Fibroblast of lung (primary cell): Measurements from ENCODE around the gene RGS10.

Experiments used
- CTCF ChIP-seq, 2 donors: IDR thresholded peaks in 1 of 2; conservative IDR thresholded peaks in 1 of 2; 1 replicate in 1 of 2; 2 replicates in 1 of 2; pipeline ENCODE4 v1.5.1; 2011 to 2012; ENCODE audit warnings: low read length in 2 of 2, control low read depth in 1 of 2, inconsistent platforms in 1 of 2, low read depth in 1 of 2, mild to moderate bottlenecking in 1 of 2
- EZH2 ChIP-seq: IDR thresholded peaks from 2 replicates; pipeline ENCODE4 v1.5.1; 2012; ENCODE audit warnings: low read length, control low read depth, mild to moderate bottlenecking; ENCODE audit errors: missing control alignments

GRCh38 chr10:119456435-119456810, 86.1 kb downstream of the RGS10 start:
- TF ChIP-seq CTCF (conservative IDR thresholded peaks at IDR 0.05 in 1 of 2, IDR thresholded peaks at IDR 0.05 in 1 of 2; ENCODE audit: low read depth in 1 of 2, low read length in 2 of 2) = no peak
- TF ChIP-seq EZH2 = no peak
